ENCODE measurements around the gene LASP1NB.

LASP1NB gene

GRCh38 chr17:38925263-38925995 lies at the start of gene LASP1NB:
Gene LASP1NB (plus strand): TSS chr17:38925614.
- DNase-seq (ENCODE audit: low read depth in 2 of 3, low spot score in 1 of 3), result no peak

- no peak for DNase-seq (ENCODE audit: low read depth in 2 of 3, low spot score in 1 of 3)
Measured at GRCh38 chr17:38877130-38877851, 48.1 kb upstream of the LASP1NB start.

GRCh38 chr17:38879878-38880665 lies 45.3 kb upstream of the LASP1NB start:
- no peak for DNase-seq (ENCODE audit: low read depth in 2 of 3, low spot score in 1 of 3)

- DNase-seq (ENCODE audit: low read depth in 2 of 3, low spot score in 1 of 3), result no peak
Measured at GRCh38 chr17:38881600-38882191, 43.7 kb upstream of the LASP1NB start.

- no peak for DNase-seq (ENCODE audit: low read depth in 2 of 3, low spot score in 1 of 3)
Measured at GRCh38 chr17:38882870-38883269, 42.5 kb upstream of the LASP1NB start.

GRCh38 chr17:38883592-38884526 lies 41.6 kb upstream of the LASP1NB start:
- DNase-seq (ENCODE audit: low read depth in 2 of 3, low spot score in 1 of 3), result no peak

- no peak for DNase-seq (ENCODE audit: low read depth in 2 of 3, low spot score in 1 of 3)
Measured at GRCh38 chr17:38885044-38885727, 40.2 kb upstream of the LASP1NB start.

- no peak for DNase-seq (ENCODE audit: low read depth in 2 of 3, low spot score in 1 of 3)
Measured at GRCh38 chr17:38885728-38886642, 39.4 kb upstream of the LASP1NB start.

GRCh38 chr17:38886643-38887010 lies 38.8 kb upstream of the LASP1NB start:
- no peak for DNase-seq (ENCODE audit: low read depth in 2 of 3, low spot score in 1 of 3)

GRCh38 chr17:38888842-38889241 lies 36.6 kb upstream of the LASP1NB start:
- DNase-seq (ENCODE audit: low read depth in 2 of 3, low spot score in 1 of 3), result no peak

GRCh38 chr17:38889745-38890409 lies 35.5 kb upstream of the LASP1NB start:
- no peak for DNase-seq (ENCODE audit: low read depth in 2 of 3, low spot score in 1 of 3)

- no peak for DNase-seq (ENCODE audit: low read depth in 2 of 3, low spot score in 1 of 3)
Measured at GRCh38 chr17:38890410-38890746, 35.0 kb upstream of the LASP1NB start.

- no peak for DNase-seq (ENCODE audit: low read depth in 2 of 3, low spot score in 1 of 3)
Measured at GRCh38 chr17:38891441-38891840, 34.0 kb upstream of the LASP1NB start.

- DNase-seq (ENCODE audit: low read depth in 2 of 3, low spot score in 1 of 3), result no peak
Measured at GRCh38 chr17:38892083-38892482, 33.3 kb upstream of the LASP1NB start.

- no peak for DNase-seq (ENCODE audit: low read depth in 2 of 3, low spot score in 1 of 3)
Measured at GRCh38 chr17:38892620-38893019, 32.8 kb upstream of the LASP1NB start.

GRCh38 chr17:38893113-38893512 lies 32.3 kb upstream of the LASP1NB start:
- no peak for DNase-seq (ENCODE audit: low read depth in 2 of 3, low spot score in 1 of 3)

GRCh38 chr17:38893607-38894006 lies 31.8 kb upstream of the LASP1NB start:
- DNase-seq (ENCODE audit: low read depth in 2 of 3, low spot score in 1 of 3), result peak in 1 of 3 donors; percentile 24

GRCh38 chr17:38894276-38894675 lies 31.1 kb upstream of the LASP1NB start:
- DNase-seq (ENCODE audit: low read depth in 2 of 3, low spot score in 1 of 3), result no peak
